A673 (cell line): ENCODE data around the gene ZCWPW2. TPM values are rescaled to one million over a fixed set of nuclear protein-coding genes. Genes with fewer than 3 reads are reported as not detected.

Experiments used
- BruUV-seq: library from RNA; stranded (reverse); fragments of 400-500 nt; replicated peaks from 2 replicates; lab custom pipeline; 2021; lab: Mats Ljungman, UMichigan
- CTCF ChIA-PET: fragments of 300-600 bp; sonication (Branson Sonifier 250); formaldehyde crosslinking; loops from one replicate; lab custom pipeline; 2022; ENCODE audit warnings: antibody characterized with exemption; lab: Charles Lee
- POLR2A ChIA-PET: fragments of 300-600 bp; sonication (Branson Sonifier 250); formaldehyde crosslinking; loops from one replicate; lab custom pipeline; 2022; ENCODE audit warnings: antibody characterized with exemption; ENCODE audit not compliant: low non-redundant PET; lab: Charles Lee
- DNase-seq: peaks from one replicate; pipeline ENCODE4 v3.0.0-alpha.2; 2015; ENCODE audit warnings: low spot score
- H3K27ac ChIP-seq: fragments of 200-600 bp; sonication (generic); 2 replicates; pipeline ENCODE4 v1.5.1; 2016; ENCODE audit warnings: mixed run types, low read depth, mild to moderate bottlenecking, mixed read lengths, antibody characterized with exemption, low read length; ENCODE audit not compliant: poor library complexity, severe bottlenecking
- H3K27me3 ChIP-seq: fragments of 200-600 bp; sonication (generic); replicated peaks from 2 replicates; pipeline ENCODE4 v1.6.1; 2017; ENCODE audit warnings: mixed run types, low read depth, mild to moderate bottlenecking, mixed read lengths, antibody characterized with exemption, low read length; ENCODE audit not compliant: insufficient read depth, poor library complexity
- H3K36me3 ChIP-seq: fragments of 200-600 bp; sonication (generic); 2 replicates; pipeline ENCODE4 v1.6.1; 2016; ENCODE audit warnings: mixed run types, mild to moderate bottlenecking, mixed read lengths, antibody characterized with exemption, low read length; ENCODE audit not compliant: insufficient read depth, poor library complexity, severe bottlenecking
- H3K4me1 ChIP-seq: fragments of 200-600 bp; sonication (generic); 2 replicates; pipeline ENCODE4 v1.6.1; 2017; ENCODE audit warnings: mixed run types, mild to moderate bottlenecking, mixed read lengths, antibody characterized with exemption, low read length; ENCODE audit not compliant: insufficient read depth, poor library complexity, severe bottlenecking
- H3K4me3 ChIP-seq: fragments of 200-600 bp; sonication (generic); 2 replicates; pipeline ENCODE4 v1.5.1; 2016; ENCODE audit warnings: low read depth, mixed run types, mild to moderate bottlenecking, mixed read lengths, low read length; ENCODE audit not compliant: poor library complexity, severe bottlenecking
- H3K9me3 ChIP-seq: fragments of 200-600 bp; sonication (generic); 2 replicates; pipeline ENCODE4 v1.6.1; 2016; ENCODE audit warnings: mixed run types, low read depth, mild to moderate bottlenecking, mixed read lengths, antibody characterized with exemption, low read length; ENCODE audit not compliant: poor library complexity, severe bottlenecking
- CTCF ChIP-seq: fragments of 300-800, 200-600 bp; sonication (generic); conservative IDR thresholded peaks from 2 replicates; pipeline ENCODE4 v1.5.1; 2017; ENCODE audit warnings: low read depth, mild to moderate bottlenecking, antibody characterized with exemption, low read length, moderate library complexity, mixed read lengths
- EZH2 ChIP-seq: fragments of 200-600 bp; sonication (generic); IDR thresholded peaks from 2 replicates; pipeline ENCODE4 v1.6.1; 2017; ENCODE audit warnings: borderline replicate concordance, low read depth, mild to moderate bottlenecking, mixed read lengths, antibody characterized with exemption, low read length; ENCODE audit not compliant: poor library complexity, severe bottlenecking
- intact Hi-C: fragments of 100-400 bp; cut with micrococcal nuclease; formaldehyde crosslinking; loops from one replicate; pipeline ENCODE4 v1.10.0; 2022; ENCODE audit not compliant: unreplicated experiment
- total RNA-seq: library from RNA; stranded (reverse); gene quantifications from 2 replicates; pipeline ENCODE4 v1.2.3, GENCODE V29; 2021

ZCWPW2 gene
- total RNA-seq, 1 experiment from 2014 or later, result not detected

GRCh38 chr3:28347374-28348264 lies 902 bp upstream of the ZCWPW2 start:
- Histone ChIP-seq H3K4me3 (peak overlapping the region; percentile 66), H3K4me1 (peaks cover 33% of the 10 kb centered on the region), H3K27ac (peak overlapping the region; percentile 95), H3K27me3 (no peaks in the 10 kb centered on the region), H3K36me3 (no peaks in the 10 kb centered on the region), H3K9me3 (no peaks in the 10 kb centered on the region)
- TSS peak; percentile 43 for BruUV-seq
- intact Hi-C loops, result loop anchor here (10.0 kb wide), 1 partner anchor 103 kb away; the partner anchor contains the start of gene CMC1
- ChIA-PET CTCF (no interaction called here), POLR2A (no interaction called here)
- TF ChIP-seq EZH2, result no peak
- no peak for TF ChIP-seq CTCF
- DNase-seq, result peak; percentile 25

GRCh38 chr3:28348265-28348628 lies 274 bp upstream of the ZCWPW2 start:
- Histone ChIP-seq H3K4me3 (peak overlapping the region; percentile 66), H3K27ac (peak overlapping the region; percentile 95), H3K9me3 (no peaks in the 10 kb centered on the region), H3K4me1 (peaks cover 28% of the 10 kb centered on the region), H3K36me3 (no peaks in the 10 kb centered on the region), H3K27me3 (no peaks in the 10 kb centered on the region)
- CTCF ChIA-PET, result interaction anchor here (0.6 to 1.0 kb wide), 2 partner anchors 319 to 511 kb away, joined by 3 to 4 read pairs; no protein-coding TSS in a partner anchor
- BruUV-seq, result no TSS peak
- POLR2A ChIA-PET, result interaction anchor here (1.0 kb wide), 1 partner anchor 10 kb away, joined by 3 read pairs; no protein-coding TSS in a partner anchor
- no peak for TF ChIP-seq EZH2
- TF ChIP-seq CTCF, result no peak
- intact Hi-C loops, result loop anchor here (10.0 kb wide), 1 partner anchor 103 kb away; the partner anchor contains the start of gene CMC1
- no peak for DNase-seq

GRCh38 chr3:28349469-28350000 lies 1.0 kb downstream of the ZCWPW2 start:
- BruUV-seq, result TSS peak; percentile 66
- POLR2A ChIA-PET, result interaction anchor here (1.0 kb wide), 1 partner anchor 12 kb away, joined by 3 read pairs; no protein-coding TSS in a partner anchor
- CTCF ChIA-PET, result interaction anchor here (1.0 kb wide), 1 partner anchor 318 kb away, joined by 3 read pairs; no protein-coding TSS in a partner anchor
- DNase-seq, result no peak
- no peaks in the 10 kb centered on the region for H3K27me3 ChIP-seq
- no peaks in the 10 kb centered on the region for H3K9me3 ChIP-seq
- H3K4me1 ChIP-seq, result peaks cover 24% of the 10 kb centered on the region
- TF ChIP-seq CTCF, result no peak
- TF ChIP-seq EZH2, result no peak
- H3K27ac ChIP-seq, result peak overlapping the region; percentile 95
- intact Hi-C loops, result loop anchor here (10.0 kb wide), 1 partner anchor 105 kb away; the partner anchor contains the start of gene CMC1
- no peaks in the 10 kb centered on the region for H3K36me3 ChIP-seq
- peak overlapping the region; percentile 66 for H3K4me3 ChIP-seq
